NK-92 (cell line): ENCODE results near the gene ADCY3.

Experiments used
- DNase-seq: peaks from one replicate; lab custom pipeline; 2025; ENCODE audit not compliant: unreplicated experiment; lab: John Stamatoyannopoulos, UW

Gene ADCY3

GRCh38 chr2:24920098-24920808 lies at the start of gene ADCY3:
Gene ADCY3 (minus strand): TSS chr2:24920237. CDS start chr2:24918987, 1,250 bp downstream.
- DNase-seq: no peak

- no peak for DNase-seq
Measured at GRCh38 chr2:24969784-24970183, 49.7 kb upstream of the ADCY3 start.

GRCh38 chr2:24961903-24962302 lies 41.9 kb upstream of the ADCY3 start:
- no peak for DNase-seq

GRCh38 chr2:24959761-24960160 lies 39.7 kb upstream of the ADCY3 start:
- no peak for DNase-seq

GRCh38 chr2:24958411-24958935 lies 38.4 kb upstream of the ADCY3 start:
- no peak for DNase-seq

- DNase-seq: no peak
Measured at GRCh38 chr2:24957976-24958375, 37.9 kb upstream of the ADCY3 start.

GRCh38 chr2:24957221-24957620 lies 37.2 kb upstream of the ADCY3 start:
- DNase-seq: no peak

- DNase-seq: no peak
Measured at GRCh38 chr2:24955921-24956320, 35.9 kb upstream of the ADCY3 start.

GRCh38 chr2:24955232-24955631 lies 35.2 kb upstream of the ADCY3 start:
- DNase-seq: no peak

- no peak for DNase-seq
Measured at GRCh38 chr2:24950102-24950501, 30.1 kb upstream of the ADCY3 start.

- DNase-seq: no peak
Measured at GRCh38 chr2:24948506-24948905, 28.5 kb upstream of the ADCY3 start.

- no peak for DNase-seq
Measured at GRCh38 chr2:24947561-24948157, 27.6 kb upstream of the ADCY3 start.

GRCh38 chr2:24945907-24946306 lies 25.9 kb upstream of the ADCY3 start:
- no peak for DNase-seq

GRCh38 chr2:24943427-24944053 lies 23.5 kb upstream of the ADCY3 start:
- no peak for DNase-seq

GRCh38 chr2:24939353-24939752 lies 19.3 kb upstream of the ADCY3 start:
- no peak for DNase-seq

- no peak for DNase-seq
Measured at GRCh38 chr2:24937236-24937635, 17.2 kb upstream of the ADCY3 start.

- DNase-seq: no peak
Measured at GRCh38 chr2:24935145-24935544, 15.1 kb upstream of the ADCY3 start.

GRCh38 chr2:24932715-24933114 lies 12.7 kb upstream of the ADCY3 start:
- DNase-seq: no peak

- DNase-seq: no peak
Measured at GRCh38 chr2:24930768-24931167, 10.7 kb upstream of the ADCY3 start.

- no peak for DNase-seq
Measured at GRCh38 chr2:24929230-24929629, 9.2 kb upstream of the ADCY3 start.

GRCh38 chr2:24928036-24928435 lies 8.0 kb upstream of the ADCY3 start:
- DNase-seq: no peak

- no peak for DNase-seq
Measured at GRCh38 chr2:24926602-24927252, 6.7 kb upstream of the ADCY3 start.
